ENCODE results near the gene RIPK4. TPM values are rescaled to one million over a fixed set of nuclear protein-coding genes. Genes with fewer than 3 reads are reported as not detected.
"Not testable (repeated sequence)": the region's sequence is repeated elsewhere in the genome, so short reads cannot be mapped to it uniquely, and the experiment has no call there.

RIPK4 gene
- polyA plus RNA-seq, 1 donor from 2014 or later: not detected

- no peak overlapping the region for H2AFZ ChIP-seq (ENCODE audit: low read depth, low read length)
- no peak overlapping the region for H3K4me2 ChIP-seq (ENCODE audit: low read length)
- H3K79me2 ChIP-seq (replicated peaks; ENCODE audit: insufficient read depth, low read length): no peaks in the 10 kb centered on the region
These were observed 19.7 kb upstream of the RIPK4 start for GRCh38 chr21:41786509-41786987.

GRCh38 chr21:41785262-41785661 lies 18.4 kb upstream of the RIPK4 start:
- not testable (repeated sequence) for H4K20me1 ChIP-seq (ENCODE audit: insufficient read depth); H3K9me3 ChIP-seq (ENCODE audit: low read length); H3K9me2 ChIP-seq (ENCODE audit: insufficient read depth, low read length); H3K4me2 ChIP-seq (ENCODE audit: low read length); H3K36me3 ChIP-seq (ENCODE audit: insufficient read depth, low read length); H3F3A ChIP-seq (ENCODE audit: insufficient read depth, low read length, poor library complexity, severe bottlenecking); H2AFZ ChIP-seq (ENCODE audit: low read depth, low read length); H3K4me3 ChIP-seq (ENCODE audit: low read length); H3K79me2 ChIP-seq (replicated peaks; ENCODE audit: insufficient read depth, low read length); H3K27me3 ChIP-seq (ENCODE audit: insufficient read depth, low read depth, low read length); H3K9ac ChIP-seq (ENCODE audit: low read length); H3K27ac ChIP-seq (ENCODE audit: low read length)

More at GRCh38 chr21:41786509-41786987, 19.7 kb upstream of the RIPK4 start:
- Histone ChIP-seq H3K36me3 (ENCODE audit: insufficient read depth, low read length) (no peaks in the 10 kb centered on the region), H4K20me1 (ENCODE audit: insufficient read depth) (no peaks in the 10 kb centered on the region), H3F3A (ENCODE audit: insufficient read depth, low read length, poor library complexity, severe bottlenecking) (no peaks in the 10 kb centered on the region), H3K4me3 (ENCODE audit: low read length) (no peak overlapping the region), H3K9ac (ENCODE audit: low read length) (no peak overlapping the region), H3K27me3 (ENCODE audit: insufficient read depth, low read depth, low read length) (no peaks in the 10 kb centered on the region), H3K9me2 (ENCODE audit: insufficient read depth, low read length) (no peaks in the 10 kb centered on the region), H3K9me3 (ENCODE audit: low read length) (no peaks in the 10 kb centered on the region), H3K27ac (ENCODE audit: low read length) (no peak overlapping the region)
- TF ChIP-seq MXI1 (conservative IDR thresholded peaks at IDR 0.05; ENCODE audit: poor library complexity, severe bottlenecking) (no peak), SMC3 (conservative IDR thresholded peaks at IDR 0.05; ENCODE audit: poor library complexity) (no peak), CTCF (IDR thresholded peaks at IDR 0.05; ENCODE audit: poor library complexity, severe bottlenecking) (no peak), POLR2AphosphoS5 (IDR thresholded peaks at IDR 0.05) (no peak), TAF1 (IDR thresholded peaks at IDR 0.05; ENCODE audit: low read depth) (no peak), EZH2 (IDR thresholded peaks at IDR 0.05; ENCODE audit: borderline replicate concordance, insufficient read depth, low read length, poor library complexity, severe bottlenecking) (no peak), RAD21 (conservative IDR thresholded peaks at IDR 0.05) (no peak), REST (IDR thresholded peaks at IDR 0.05; ENCODE audit: borderline replicate concordance) (no peak), EP300 (conservative IDR thresholded peaks at IDR 0.05; ENCODE audit: poor library complexity, severe bottlenecking) (no peak)
